IMR-90 (cell line): ENCODE measurements around the gene CACNB3. TPM values are rescaled to one million over a fixed set of nuclear protein-coding genes. Genes with fewer than 3 reads are reported as not detected.

ENCODE experiments used
- ATAC-seq: fragments of 200-7000 bp; cut with Tn5 transposase; 2 replicates; pipeline ENCODE4 v1.9.1; 2020; ENCODE audit warnings: low read depth, mild to moderate bottlenecking, moderate library complexity
- BruUV-seq: library from RNA; stranded (reverse); fragments of 400-500 nt; replicated peaks from 2 replicates; lab custom pipeline; 2021; lab: Mats Ljungman, UMichigan
- CTCF ChIA-PET: fragments of 300-600 bp; formaldehyde crosslinking; extraction: SDS; loops from one replicate; lab custom pipeline; 2021; ENCODE audit warnings: antibody characterized with exemption; lab: Yijun Ruan, JAX
- POLR2A ChIA-PET: fragments of 300-600 bp; sonication (Branson Sonifier 250); formaldehyde crosslinking; loops from one replicate; lab custom pipeline; 2022; ENCODE audit warnings: antibody characterized with exemption; ENCODE audit not compliant: unreplicated experiment; lab: Charles Lee
- DNase-seq: peaks from one replicate; pipeline ENCODE4 v3.0.0; 2013
- H2AFZ ChIP-seq: replicated peaks from 2 replicates; pipeline ENCODE3; 2013; ENCODE audit warnings: low read length, mild to moderate bottlenecking; ENCODE audit not compliant: poor library complexity
- H2AK5ac ChIP-seq: 2 replicates; pipeline ENCODE4 v1.6.1; 2013; ENCODE audit warnings: low read depth, low read length, inconsistent platforms
- H2AK9ac ChIP-seq: replicated peaks from 2 replicates; pipeline ENCODE3; 2013; ENCODE audit warnings: mild to moderate bottlenecking, low read depth, low read length, moderate library complexity; ENCODE audit not compliant: poor library complexity
- H2BK120ac ChIP-seq: 2 replicates; pipeline ENCODE4 v1.6.1; 2013; ENCODE audit warnings: low read depth, low read length, inconsistent platforms
- H2BK15ac ChIP-seq: 3 replicates; pipeline ENCODE4 v1.6.1; 2013; ENCODE audit warnings: low read depth, low read length, inconsistent platforms
- H2BK20ac ChIP-seq: 2 replicates; pipeline ENCODE4 v1.6.1; 2013; ENCODE audit warnings: low read depth, mild to moderate bottlenecking, inconsistent platforms, low read length, moderate library complexity
- H2BK5ac ChIP-seq: 2 replicates; pipeline ENCODE4 v1.6.1; 2013; ENCODE audit warnings: mild to moderate bottlenecking, low read depth, low read length, inconsistent platforms; ENCODE audit not compliant: poor library complexity, severe bottlenecking
- H3K14ac ChIP-seq: replicated peaks from 2 replicates; pipeline ENCODE4 v1.6.1; 2013; ENCODE audit warnings: low read depth, low read length, inconsistent platforms
- H3K18ac ChIP-seq: 2 replicates; pipeline ENCODE4 v1.6.1; 2013; ENCODE audit warnings: low read depth, low read length, control low read depth
- H3K23ac ChIP-seq: 2 replicates; pipeline ENCODE4 v1.6.1; 2013; ENCODE audit warnings: low read depth, low read length, inconsistent platforms
- H3K27ac ChIP-seq: 2 replicates; pipeline ENCODE4 v1.5.1; 2013; ENCODE audit warnings: mild to moderate bottlenecking, control low read depth, low read length; ENCODE audit not compliant: insufficient read depth
- H3K27me3 ChIP-seq: 2 replicates; pipeline ENCODE4 v1.6.1; 2013; ENCODE audit warnings: low read length; ENCODE audit not compliant: control insufficient read depth, insufficient read depth
- H3K36me3 ChIP-seq: 2 replicates; pipeline ENCODE4 v1.6.1; 2013; ENCODE audit warnings: low read length, mixed read lengths; ENCODE audit not compliant: control insufficient read depth, insufficient read depth
- H3K4ac ChIP-seq: 2 replicates; pipeline ENCODE4 v1.6.1; 2013; ENCODE audit warnings: low read depth, low read length, inconsistent platforms
- H3K4me1 ChIP-seq: 2 replicates; pipeline ENCODE4 v1.6.1; 2013; ENCODE audit warnings: low read length, mixed read lengths; ENCODE audit not compliant: control insufficient read depth, insufficient read depth
- H3K4me2 ChIP-seq: 2 replicates; pipeline ENCODE4 v1.6.1; 2013; ENCODE audit warnings: low read depth, mild to moderate bottlenecking, control low read depth, low read length, moderate library complexity
- H3K4me3 ChIP-seq: 2 replicates; pipeline ENCODE4 v1.5.1; 2013; ENCODE audit warnings: low read depth, mild to moderate bottlenecking, control low read depth, low read length, moderate library complexity; ENCODE audit not compliant: insufficient read depth
- H3K56ac ChIP-seq: 2 replicates; pipeline ENCODE4 v1.6.1; 2013; ENCODE audit warnings: low read length, inconsistent platforms; ENCODE audit not compliant: insufficient read depth; ENCODE audit errors: extremely low read depth
- H3K79me1 ChIP-seq, 2 experiments: 2 replicates each; pipeline ENCODE4 v1.6.1; 2013; ENCODE audit warnings: low read length in 2 of 2, inconsistent platforms in 1 of 2, low read depth in 1 of 2
- H3K9ac ChIP-seq: 2 replicates; pipeline ENCODE4 v1.6.1; 2013; ENCODE audit warnings: low read depth, low read length, control low read depth
- H3K9me1 ChIP-seq: 2 replicates; pipeline ENCODE4 v1.6.1; 2013; ENCODE audit warnings: low read length, inconsistent platforms; ENCODE audit not compliant: insufficient read depth
- H3K9me3 ChIP-seq: 2 replicates; pipeline ENCODE4 v1.6.1; 2013; ENCODE audit warnings: low read length; ENCODE audit not compliant: control insufficient read depth, insufficient read depth
- H4K20me1 ChIP-seq: 2 replicates; pipeline ENCODE4 v1.6.1; 2013; ENCODE audit warnings: low read length, inconsistent platforms; ENCODE audit not compliant: insufficient read depth
- H4K5ac ChIP-seq: 2 replicates; pipeline ENCODE4 v1.6.1; 2013; ENCODE audit warnings: mild to moderate bottlenecking, low read depth, low read length, control low read depth
- H4K8ac ChIP-seq, 2 experiments: 2 replicates each; pipeline ENCODE4 v1.6.1; 2013; ENCODE audit warnings: low read depth in 2 of 2, low read length in 2 of 2, control low read depth in 1 of 2, inconsistent platforms in 1 of 2
- H4K91ac ChIP-seq: 2 replicates; pipeline ENCODE4 v1.6.1; 2013; ENCODE audit warnings: low read depth, low read length, inconsistent platforms; ENCODE audit not compliant: insufficient read depth
- RCOR1 ChIP-seq: IDR thresholded peaks from 2 replicates; pipeline ENCODE4 v1.6.1; 2012; ENCODE audit warnings: mild to moderate bottlenecking, low read length, improper control_type of control experiment; ENCODE audit not compliant: insufficient replicate concordance
- RFX5 ChIP-seq: IDR thresholded peaks from 2 replicates; pipeline ENCODE4 v1.8.0; 2012; ENCODE audit warnings: low read depth, mild to moderate bottlenecking, low read length, moderate library complexity
- WGBS, 2 experiments: methylation state at CpG; one replicate each; pipeline versions ENCODE4 v1.1.5 to v1.1.7; 2013; ENCODE audit warnings: missing lambda C conversion rate in 2 of 2; ENCODE audit not compliant: insufficient read length in 1 of 2; ENCODE audit errors: extremely low coverage in 2 of 2; 5-methylcytosine and 5-hydroxymethylcytosine counted together
- dilution Hi-C: fragments of 300-500 bp; cut with HindIII; formaldehyde crosslinking; loops from one replicate; pipeline ENCODE4 v1.14.3; 2018; ENCODE audit warnings: low sequenced_read_pairs; ENCODE audit not compliant: unreplicated experiment
- in situ Hi-C: fragments of 300-500 bp; cut with MboI; formaldehyde crosslinking; loops from 3 replicates; pipeline ENCODE4 v1.14.3; 2019; ENCODE audit warnings: low sequenced_read_pairs, inconsistent platforms, mixed read lengths
- intact Hi-C: fragments of 100-400 bp; cut with micrococcal nuclease; formaldehyde crosslinking; loops from 2 replicates; pipeline ENCODE4 v1.10.0; 2022
- polyA plus RNA-seq, 3 experiments: library from polyadenylated mRNA; depleted of rRNA; stranded (reverse); fragments of >200 nt; gene quantifications; 2 replicates each; pipeline ENCODE4 v1.2.3, GENCODE V29; 2012; ENCODE audit warnings: low replicate concordance in 1 of 3
- total RNA-seq: library from RNA; depleted of rRNA; stranded (reverse); fragments of >200 nt; gene quantifications from 2 replicates; pipeline ENCODE4 v1.2.3, GENCODE V29; 2012

The CACNB3 gene
- total and polyA plus RNA-seq, 2 of the 4 experiments (the other 2 are of a cell fraction): 18.1 to 45.1 TPM

GRCh38 chr12:48811437-48812090 is 6.7 kb upstream of the CACNB3 start:
- CTCF ChIA-PET: interaction anchor here (1.0 to 1.1 kb wide), 2 partner anchors 11 to 17 kb away, joined by 3 to 5 read pairs; no protein-coding TSS in a partner anchor
- peak overlapping the region; percentile 95 for H4K91ac ChIP-seq
- H3K23ac ChIP-seq: peak overlapping the region; percentile 97
- H3K9me3 ChIP-seq: no peaks in the 10 kb centered on the region
- BruUV-seq: no TSS peak
- in situ Hi-C loops (no loop called here), intact Hi-C loops (loop anchor here (1.0 to 5.0 kb wide), 4 partner anchors 15 to 614 kb away; partner anchors contain the start of gene ADCY6), dilution Hi-C loops (no loop called here)
- H2BK20ac ChIP-seq: peak overlapping the region; percentile 99
- H3K4me2 ChIP-seq: peak overlapping the region; percentile 42
- peaks cover 15 to 57% of the 10 kb centered on the region in 2 experiments for H3K79me1 ChIP-seq
- peak overlapping the region; percentile 74 to 95 for H4K8ac ChIP-seq
- H3K4me1 ChIP-seq: peaks cover 30% of the 10 kb centered on the region
- H2BK120ac ChIP-seq: peak overlapping the region; percentile 98
- WGBS, 2 experiments: 0% methylated on average over 1 of the region's 5 CpGs; no CpG with 5 or more reads in 1 of the 2 experiments
- peak overlapping the region; percentile 95 for H3K27ac ChIP-seq
- peak overlapping the region; percentile 86 for H2AFZ ChIP-seq
- peak overlapping the region; percentile 66 for H3K9ac ChIP-seq
- no peak for ATAC-seq
- H2AK5ac ChIP-seq: peak overlapping the region; percentile 98
- peak overlapping the region; percentile 81 for H4K5ac ChIP-seq
- peak; percentile 39 for DNase-seq
- H3K27me3 ChIP-seq: no peaks in the 10 kb centered on the region
- H3K4ac ChIP-seq: peak overlapping the region; percentile 99
- POLR2A ChIA-PET: interaction anchor here (0.6 to 1.2 kb wide), 5 partner anchors 8 to 1547 kb away, joined by 3 to 4 read pairs (median 3); no protein-coding TSS in a partner anchor
- peak overlapping the region; percentile 93 for H2AK9ac ChIP-seq
- H2BK5ac ChIP-seq: peak overlapping the region; percentile 99
- peak overlapping the region; percentile 95 for H2BK15ac ChIP-seq
- no peak overlapping the region for H3K4me3 ChIP-seq
- H3K36me3 ChIP-seq: no peaks in the 10 kb centered on the region
- no peaks in the 10 kb centered on the region for H4K20me1 ChIP-seq
- H3K14ac ChIP-seq: peak overlapping the region; percentile 98
- H3K9me1 ChIP-seq: peaks cover 37% of the 10 kb centered on the region
- H3K18ac ChIP-seq: peak overlapping the region; percentile 97
- TF ChIP-seq RFX5 (no peak; the same call in 1 of the 2 replicates), RCOR1 (peak; percentile 7)
- peak overlapping the region; percentile 83 for H3K56ac ChIP-seq
